Mesenteric fat pad (tissue), 1 donor: ENCODE results near the gene AGBL4. TPM values are rescaled to one million over a fixed set of nuclear protein-coding genes. Genes with fewer than 3 reads are reported as not detected.

Source experiments
- DNase-seq: peaks from one replicate; pipeline ENCODE4 v3.0.0-alpha.2; 2020; ENCODE audit warnings: low spot score
- total RNA-seq: library from RNA; stranded (reverse); fragmentation: NEBNext Ultra II Directional; extraction: Animal tissue kit (Norgen Biotek cat#: 25700); gene quantifications from one replicate; pipeline ENCODE4 v1.2.1, GENCODE V29; 2021
- donor health status: DM: yes; HTN: yes; CAD: no.

The AGBL4 gene
- total RNA-seq, 1 donor from 2014 or later, result 0.26 TPM

- no peak for DNase-seq
Measured at GRCh38 chr1:48738356-48738755, 1285.4 kb downstream of the AGBL4 start.

GRCh38 chr1:48735796-48736195 is 1288.0 kb downstream of the AGBL4 start:
- no peak for DNase-seq

- no peak for DNase-seq
Measured at GRCh38 chr1:48730164-48730910, 1293.4 kb downstream of the AGBL4 start.

- DNase-seq, result no peak
Measured at GRCh38 chr1:48728584-48728983, 1295.2 kb downstream of the AGBL4 start.

GRCh38 chr1:48726557-48727215 is 1297.1 kb downstream of the AGBL4 start:
- DNase-seq, result no peak

GRCh38 chr1:48726139-48726538 is 1297.6 kb downstream of the AGBL4 start:
- no peak for DNase-seq

- DNase-seq, result no peak
Measured at GRCh38 chr1:48725341-48726046, 1298.3 kb downstream of the AGBL4 start.

GRCh38 chr1:48720929-48721328 is 1302.8 kb downstream of the AGBL4 start:
- no peak for DNase-seq

- no peak for DNase-seq
Measured at GRCh38 chr1:48718705-48719104, 1305.0 kb downstream of the AGBL4 start.

- no peak for DNase-seq
Measured at GRCh38 chr1:48718116-48718630, 1305.6 kb downstream of the AGBL4 start.

- no peak for DNase-seq
Measured at GRCh38 chr1:48717082-48717481, 1306.7 kb downstream of the AGBL4 start.

GRCh38 chr1:48715921-48716320 is 1307.8 kb downstream of the AGBL4 start:
- DNase-seq, result no peak

- no peak for DNase-seq
Measured at GRCh38 chr1:48710915-48711314, 1312.8 kb downstream of the AGBL4 start.

GRCh38 chr1:48710318-48710717 is 1313.4 kb downstream of the AGBL4 start:
- no peak for DNase-seq

- no peak for DNase-seq
Measured at GRCh38 chr1:48704736-48705135, 1319.0 kb downstream of the AGBL4 start.

GRCh38 chr1:48701445-48701844 is 1322.3 kb downstream of the AGBL4 start:
- DNase-seq, result peak; percentile 35

- peak; percentile 88 for DNase-seq
Measured at GRCh38 chr1:48697066-48697707, 1326.6 kb downstream of the AGBL4 start.

- peak; percentile 12 for DNase-seq
Measured at GRCh38 chr1:48695161-48695560, 1328.6 kb downstream of the AGBL4 start.

GRCh38 chr1:48693674-48694320 is 1330.0 kb downstream of the AGBL4 start:
- DNase-seq, result peak; percentile 20

GRCh38 chr1:48693180-48693579 is 1330.6 kb downstream of the AGBL4 start:
- DNase-seq, result peak; percentile 33

GRCh38 chr1:48692235-48692634 is 1331.5 kb downstream of the AGBL4 start:
- DNase-seq, result peak; percentile 47
